MG63 (cell line): ENCODE measurements around the gene HIP1R. TPM values are rescaled to one million over a fixed set of nuclear protein-coding genes. Genes with fewer than 3 reads are reported as not detected.
A peak's percentile ranks its signal among the peaks of the same experiment; 100 is the strongest.
"Not testable (repeated sequence)": the region's sequence is repeated elsewhere in the genome, so short reads cannot be mapped to it uniquely, and the experiment has no call there.

Source experiments
- DNase-seq: peaks from one replicate; pipeline ENCODE4 v3.0.0-alpha.2; 2020
- H3K27me3 ChIP-seq: fragments of 250-450 bp; sonication (Bioruptor Pico); 2 replicates; pipeline ENCODE4 v1.5.1; 2020; ENCODE audit warnings: mild to moderate bottlenecking, moderate library complexity
- H3K36me3 ChIP-seq: fragments of 250-450 bp; sonication (Bioruptor Pico); 2 replicates; pipeline ENCODE4 v1.5.1; 2020; ENCODE audit warnings: mild to moderate bottlenecking, moderate library complexity
- H3K4me3 ChIP-seq: fragments of 250-450 bp; sonication (Bioruptor Pico); 2 replicates; pipeline ENCODE4 v1.5.1; 2020; ENCODE audit warnings: mild to moderate bottlenecking, moderate library complexity
- H3K9me3 ChIP-seq: fragments of 250-450 bp; sonication (Bioruptor Pico); 2 replicates; pipeline ENCODE4 v1.5.1; 2020; ENCODE audit warnings: mild to moderate bottlenecking, moderate library complexity
- total RNA-seq: library from RNA; depleted of rRNA; stranded (reverse); fragments of >200 nt; shearing (Covaris generic); gene quantifications from 2 replicates; pipeline ENCODE4 v1.2.3, GENCODE V29; 2014; ENCODE audit warnings: low replicate concordance; rRNA removed

Gene HIP1R, protein sequence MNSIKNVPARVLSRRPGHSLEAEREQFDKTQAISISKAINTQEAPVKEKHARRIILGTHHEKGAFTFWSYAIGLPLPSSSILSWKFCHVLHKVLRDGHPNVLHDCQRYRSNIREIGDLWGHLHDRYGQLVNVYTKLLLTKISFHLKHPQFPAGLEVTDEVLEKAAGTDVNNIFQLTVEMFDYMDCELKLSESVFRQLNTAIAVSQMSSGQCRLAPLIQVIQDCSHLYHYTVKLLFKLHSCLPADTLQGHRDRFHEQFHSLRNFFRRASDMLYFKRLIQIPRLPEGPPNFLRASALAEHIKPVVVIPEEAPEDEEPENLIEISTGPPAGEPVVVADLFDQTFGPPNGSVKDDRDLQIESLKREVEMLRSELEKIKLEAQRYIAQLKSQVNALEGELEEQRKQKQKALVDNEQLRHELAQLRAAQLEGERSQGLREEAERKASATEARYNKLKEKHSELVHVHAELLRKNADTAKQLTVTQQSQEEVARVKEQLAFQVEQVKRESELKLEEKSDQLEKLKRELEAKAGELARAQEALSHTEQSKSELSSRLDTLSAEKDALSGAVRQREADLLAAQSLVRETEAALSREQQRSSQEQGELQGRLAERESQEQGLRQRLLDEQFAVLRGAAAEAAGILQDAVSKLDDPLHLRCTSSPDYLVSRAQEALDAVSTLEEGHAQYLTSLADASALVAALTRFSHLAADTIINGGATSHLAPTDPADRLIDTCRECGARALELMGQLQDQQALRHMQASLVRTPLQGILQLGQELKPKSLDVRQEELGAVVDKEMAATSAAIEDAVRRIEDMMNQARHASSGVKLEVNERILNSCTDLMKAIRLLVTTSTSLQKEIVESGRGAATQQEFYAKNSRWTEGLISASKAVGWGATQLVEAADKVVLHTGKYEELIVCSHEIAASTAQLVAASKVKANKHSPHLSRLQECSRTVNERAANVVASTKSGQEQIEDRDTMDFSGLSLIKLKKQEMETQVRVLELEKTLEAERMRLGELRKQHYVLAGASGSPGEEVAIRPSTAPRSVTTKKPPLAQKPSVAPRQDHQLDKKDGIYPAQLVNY
- total RNA-seq: 6.4 and 14.8 TPM in 2 replicates

DNA sequence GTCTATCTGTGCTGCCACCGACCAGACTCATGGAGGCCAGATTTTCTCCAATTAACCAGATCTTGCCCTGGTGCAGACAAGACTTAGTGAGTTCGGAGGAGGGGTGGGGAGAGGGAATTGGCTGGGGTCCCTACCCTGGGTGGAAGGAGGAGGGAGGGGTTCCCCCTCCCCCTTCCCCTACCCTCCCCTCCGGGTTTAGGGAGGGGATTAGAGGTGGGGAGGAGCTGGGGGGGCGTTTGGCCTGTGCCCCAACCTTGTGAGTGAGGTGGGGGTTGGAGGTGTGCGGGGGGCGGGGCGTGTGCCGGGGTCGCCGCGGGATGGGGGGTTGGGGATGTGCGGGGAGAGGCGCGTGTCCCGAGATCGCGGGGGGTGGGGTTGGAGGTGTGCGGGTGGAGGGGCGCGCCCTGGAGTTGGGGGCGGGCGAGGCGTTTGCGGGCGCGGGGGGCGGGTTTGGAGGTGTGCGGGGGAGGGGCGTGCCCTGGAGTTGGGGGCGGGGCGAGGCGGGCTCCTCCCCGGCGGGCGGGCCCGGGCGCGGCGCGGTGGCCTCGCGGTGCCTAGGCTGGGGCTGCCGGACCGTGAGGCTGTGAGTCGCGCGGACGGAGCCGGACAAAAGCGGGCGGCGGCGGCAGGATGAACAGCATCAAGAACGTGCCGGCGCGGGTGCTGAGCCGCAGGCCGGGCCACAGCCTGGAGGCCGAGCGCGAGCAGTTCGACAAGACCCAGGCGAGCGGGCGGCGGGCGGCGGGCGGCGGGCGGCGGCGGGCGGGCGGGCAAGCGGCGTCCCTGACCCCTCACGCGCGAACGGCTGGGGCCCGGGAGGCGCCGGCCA, at the start of gene HIP1R:
Gene HIP1R, plus strand, starts transcription at position 537 of the 829 bp plus-strand sequence. Its CDS starts 94 bp downstream, at position 631.
- Histone ChIP-seq H3K9me3 (no peaks in the 10 kb centered on the region), H3K36me3 (no peaks in the 10 kb centered on the region)
- peak; percentile 38 for DNase-seq

GRCh38 chr12:122785503-122785902, 49.8 kb upstream of the HIP1R start:
- H3K9me3 ChIP-seq: no peaks in the 10 kb centered on the region
- no peak overlapping the region for H3K4me3 ChIP-seq
- DNase-seq: no peak
- no peaks in the 10 kb centered on the region for H3K36me3 ChIP-seq
- no peaks in the 10 kb centered on the region for H3K27me3 ChIP-seq

More for the DNA sequence above, at the start of gene HIP1R:
- peak within 1 kb of the TSS; percentile 57 for H3K4me3 ChIP-seq
- H3K27me3 ChIP-seq: no peaks in the 10 kb centered on the region

GRCh38 chr12:122788387-122788786, 46.9 kb upstream of the HIP1R start:
- Histone ChIP-seq H3K27me3 (no peaks in the 10 kb centered on the region), H3K4me3 (no peak overlapping the region), H3K36me3 (no peaks in the 10 kb centered on the region), H3K9me3 (no peaks in the 10 kb centered on the region)
- DNase-seq: peak; percentile 54

GRCh38 chr12:122789637-122790036, 45.6 kb upstream of the HIP1R start:
- H3K9me3 ChIP-seq: no peaks in the 10 kb centered on the region
- no peaks in the 10 kb centered on the region for H3K27me3 ChIP-seq
- no peak for DNase-seq
- no peak overlapping the region for H3K4me3 ChIP-seq
- H3K36me3 ChIP-seq: no peaks in the 10 kb centered on the region

DNA sequence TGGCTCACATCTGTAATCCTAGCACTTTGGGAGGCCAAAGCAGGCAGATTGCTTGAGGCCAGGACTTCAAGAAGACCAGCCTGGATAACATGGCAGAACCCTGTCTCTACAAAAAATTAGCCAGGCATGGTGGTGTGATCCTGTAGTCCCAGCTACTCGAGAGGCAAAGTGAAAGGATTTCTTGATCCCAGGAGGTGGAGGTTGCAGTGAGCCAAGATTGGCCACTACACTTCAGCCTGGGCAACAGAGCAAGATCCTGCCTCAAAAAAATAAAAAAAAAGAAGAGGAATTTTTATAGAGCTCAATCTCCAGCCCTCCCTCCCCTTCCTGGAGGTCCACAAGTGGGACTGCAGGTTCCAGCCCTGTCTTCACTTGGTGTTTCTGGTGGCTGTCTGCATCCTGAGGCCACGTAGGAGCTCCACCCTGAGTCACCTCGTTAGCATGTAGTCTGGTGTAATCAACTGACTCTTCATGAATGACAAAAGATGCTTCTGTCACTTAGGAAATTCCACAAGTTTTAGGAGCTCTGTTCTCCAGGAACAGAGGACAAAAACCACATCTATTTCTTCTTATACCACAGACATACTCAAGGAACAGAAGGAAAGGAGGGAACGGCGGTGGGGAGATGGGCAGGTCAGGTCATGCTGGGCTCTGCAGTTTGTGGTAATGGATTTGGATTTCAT, 44.7 kb upstream of the HIP1R start:
- H3K4me3 ChIP-seq: no peak overlapping the region
- no peaks in the 10 kb centered on the region for H3K27me3 ChIP-seq
- H3K36me3 ChIP-seq: no peaks in the 10 kb centered on the region
- H3K9me3 ChIP-seq: no peaks in the 10 kb centered on the region
- DNase-seq: no peak

- Histone ChIP-seq H3K36me3 (no peaks in the 10 kb centered on the region), H3K27me3 (no peaks in the 10 kb centered on the region), H3K4me3 (no peak overlapping the region), H3K9me3 (no peaks in the 10 kb centered on the region)
- DNase-seq: no peak
These were observed 41.6 kb upstream of the HIP1R start for GRCh38 chr12:122793685-122794106.

GRCh38 chr12:122795807-122796206, 39.5 kb upstream of the HIP1R start:
- Histone ChIP-seq H3K36me3 (no peaks in the 10 kb centered on the region), H3K27me3 (no peaks in the 10 kb centered on the region), H3K4me3 (no peak overlapping the region), H3K9me3 (no peaks in the 10 kb centered on the region)
- no peak for DNase-seq

DNA sequence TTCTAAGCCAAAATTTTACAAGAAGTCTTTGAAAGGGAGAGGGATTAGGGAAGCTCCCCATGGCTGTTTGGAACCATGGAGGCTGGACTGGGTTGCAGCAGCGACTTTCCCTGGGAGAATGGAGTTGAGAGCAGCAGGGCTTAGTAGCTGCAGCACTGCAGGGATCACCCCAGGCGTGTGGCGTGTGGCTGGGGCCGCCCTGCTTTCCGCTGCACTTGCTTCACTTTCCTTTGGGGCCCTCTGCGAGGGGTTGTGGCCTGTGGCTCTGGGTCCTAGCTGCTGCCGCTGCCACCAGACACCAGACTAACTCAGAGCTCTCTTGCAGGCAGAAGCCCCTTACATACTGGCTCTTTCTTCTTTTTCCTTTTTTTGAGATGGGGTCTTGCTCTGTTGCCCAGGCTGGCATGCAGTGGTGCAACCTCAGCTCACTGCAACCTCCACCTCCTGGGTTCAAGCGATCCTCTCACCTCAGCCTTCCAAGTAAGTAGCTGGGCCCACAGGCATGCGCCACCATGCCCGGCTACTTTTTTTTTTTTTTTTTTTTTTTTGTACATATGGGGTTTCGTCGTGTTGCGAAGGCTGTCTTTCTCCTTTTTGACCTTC, 35.5 kb upstream of the HIP1R start:
- DNase-seq: no peak
- Histone ChIP-seq H3K4me3 (no peak overlapping the region), H3K36me3 (no peaks in the 10 kb centered on the region), H3K9me3 (no peaks in the 10 kb centered on the region), H3K27me3 (no peaks in the 10 kb centered on the region)

DNA sequence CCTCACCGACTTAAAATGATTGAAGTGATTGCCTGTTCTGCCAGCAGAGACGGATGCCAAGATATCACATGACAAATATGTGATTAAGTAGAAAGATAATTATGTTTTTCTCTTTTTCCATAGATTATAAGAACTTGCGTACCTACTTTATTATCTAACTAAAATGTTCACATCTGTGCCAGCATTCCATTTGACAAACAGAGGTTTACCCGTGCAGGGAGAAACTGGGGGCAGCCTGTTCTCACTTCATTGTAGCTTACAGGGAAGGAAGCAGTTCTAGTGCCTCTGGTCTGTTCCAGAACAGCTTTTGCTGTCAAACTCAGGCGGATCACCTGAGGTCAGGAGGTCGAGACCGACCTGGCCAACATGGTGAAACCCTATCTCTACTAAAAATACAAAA, 31.3 kb upstream of the HIP1R start:
- DNase-seq: no peak
- no peaks in the 10 kb centered on the region for H3K9me3 ChIP-seq
- no peaks in the 10 kb centered on the region for H3K36me3 ChIP-seq
- no peaks in the 10 kb centered on the region for H3K27me3 ChIP-seq
- no peak overlapping the region for H3K4me3 ChIP-seq

GRCh38 chr12:122804957-122805356, 30.3 kb upstream of the HIP1R start:
- not testable (repeated sequence) for H3K9me3 ChIP-seq, H3K36me3 ChIP-seq, H3K27me3 ChIP-seq, H3K4me3 ChIP-seq, DNase-seq

DNA sequence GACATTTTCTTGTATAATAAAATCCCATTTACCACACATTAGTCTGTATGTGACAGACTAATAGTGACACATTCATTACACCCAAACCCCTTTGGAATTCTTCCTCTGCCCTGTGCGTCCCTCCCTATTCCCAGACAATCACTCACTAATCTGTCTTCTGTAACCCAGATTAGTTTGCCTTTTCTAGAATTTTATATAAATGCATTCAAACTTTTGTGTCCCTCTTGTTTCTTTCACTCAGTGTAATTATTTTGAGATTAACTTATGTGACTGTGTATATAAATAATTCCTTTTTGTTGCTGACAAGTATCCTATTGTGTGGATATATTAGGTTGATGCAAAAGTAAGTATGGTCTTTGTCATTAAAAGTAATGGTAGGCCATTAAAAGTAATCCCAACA, 27.6 kb upstream of the HIP1R start:
- DNase-seq: no peak
- Histone ChIP-seq H3K27me3 (no peaks in the 10 kb centered on the region), H3K9me3 (no peaks in the 10 kb centered on the region), H3K36me3 (no peaks in the 10 kb centered on the region), H3K4me3 (no peak overlapping the region)

- Histone ChIP-seq H3K27me3 (no peaks in the 10 kb centered on the region), H3K4me3 (no peak overlapping the region), H3K9me3 (no peaks in the 10 kb centered on the region), H3K36me3 (no peaks in the 10 kb centered on the region)
- DNase-seq: no peak
These were observed 23.5 kb upstream of the HIP1R start for GRCh38 chr12:122811777-122812176.

- no peaks in the 10 kb centered on the region for H3K36me3 ChIP-seq
- DNase-seq: no peak
- H3K27me3 ChIP-seq: no peaks in the 10 kb centered on the region
- no peaks in the 10 kb centered on the region for H3K9me3 ChIP-seq
- H3K4me3 ChIP-seq: no peak overlapping the region
These were observed 21.9 kb upstream of the HIP1R start for GRCh38 chr12:122813310-122813713.

DNA sequence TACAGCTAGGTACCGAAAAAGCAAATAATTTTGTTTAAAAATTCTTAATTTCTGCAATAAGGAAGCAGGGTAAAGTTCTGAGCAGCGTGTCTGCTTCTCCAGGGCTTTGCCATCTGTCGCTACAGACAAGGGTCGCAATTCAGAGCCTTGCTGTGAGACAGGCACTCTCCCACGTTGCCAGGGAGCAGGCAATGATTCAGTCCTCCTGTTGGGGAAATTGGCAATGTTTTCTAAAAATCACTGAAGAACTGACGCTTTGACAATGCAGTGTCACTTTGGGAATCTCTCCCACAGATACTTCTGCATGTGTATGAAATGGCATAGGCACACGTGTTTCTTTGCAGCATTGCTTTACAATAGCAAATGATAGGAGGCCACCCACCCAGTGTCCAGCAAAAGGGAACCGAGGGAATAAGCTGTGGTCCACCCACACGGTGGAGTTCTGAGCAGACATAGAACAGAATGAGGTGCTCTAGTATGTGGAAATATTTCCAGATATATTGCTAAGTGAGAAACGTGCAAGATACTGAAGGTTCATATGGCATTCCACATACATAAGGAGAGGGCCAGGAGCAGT, 16.0 kb upstream of the HIP1R start:
- no peaks in the 10 kb centered on the region for H3K27me3 ChIP-seq
- no peaks in the 10 kb centered on the region for H3K9me3 ChIP-seq
- no peak for DNase-seq
- no peaks in the 10 kb centered on the region for H3K36me3 ChIP-seq
- no peak overlapping the region for H3K4me3 ChIP-seq

DNA sequence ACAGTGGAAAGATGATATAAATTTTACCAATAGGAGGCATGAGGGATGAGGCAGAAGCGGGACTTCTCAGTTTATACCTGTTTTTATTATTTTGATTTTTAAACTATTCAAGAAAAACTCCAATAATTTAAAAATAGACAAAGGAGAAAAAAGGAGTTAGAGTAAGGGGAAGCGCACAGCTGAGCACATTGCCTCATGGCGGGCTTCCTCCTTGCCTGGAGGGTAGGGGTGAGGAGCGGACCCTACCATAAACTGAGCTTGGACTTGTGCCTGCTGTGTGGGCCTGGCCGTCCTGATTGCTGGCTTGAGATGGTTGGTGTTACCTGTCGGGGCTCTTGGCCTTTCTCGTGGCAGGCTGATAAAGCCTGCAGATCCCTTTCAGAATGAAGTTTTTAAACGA, 15.1 kb upstream of the HIP1R start:
- Histone ChIP-seq H3K36me3 (no peaks in the 10 kb centered on the region), H3K4me3 (no peak overlapping the region), H3K9me3 (no peaks in the 10 kb centered on the region), H3K27me3 (no peaks in the 10 kb centered on the region)
- DNase-seq: no peak
